ENCODE data around the gene TRAPPC2L.

DNA sequence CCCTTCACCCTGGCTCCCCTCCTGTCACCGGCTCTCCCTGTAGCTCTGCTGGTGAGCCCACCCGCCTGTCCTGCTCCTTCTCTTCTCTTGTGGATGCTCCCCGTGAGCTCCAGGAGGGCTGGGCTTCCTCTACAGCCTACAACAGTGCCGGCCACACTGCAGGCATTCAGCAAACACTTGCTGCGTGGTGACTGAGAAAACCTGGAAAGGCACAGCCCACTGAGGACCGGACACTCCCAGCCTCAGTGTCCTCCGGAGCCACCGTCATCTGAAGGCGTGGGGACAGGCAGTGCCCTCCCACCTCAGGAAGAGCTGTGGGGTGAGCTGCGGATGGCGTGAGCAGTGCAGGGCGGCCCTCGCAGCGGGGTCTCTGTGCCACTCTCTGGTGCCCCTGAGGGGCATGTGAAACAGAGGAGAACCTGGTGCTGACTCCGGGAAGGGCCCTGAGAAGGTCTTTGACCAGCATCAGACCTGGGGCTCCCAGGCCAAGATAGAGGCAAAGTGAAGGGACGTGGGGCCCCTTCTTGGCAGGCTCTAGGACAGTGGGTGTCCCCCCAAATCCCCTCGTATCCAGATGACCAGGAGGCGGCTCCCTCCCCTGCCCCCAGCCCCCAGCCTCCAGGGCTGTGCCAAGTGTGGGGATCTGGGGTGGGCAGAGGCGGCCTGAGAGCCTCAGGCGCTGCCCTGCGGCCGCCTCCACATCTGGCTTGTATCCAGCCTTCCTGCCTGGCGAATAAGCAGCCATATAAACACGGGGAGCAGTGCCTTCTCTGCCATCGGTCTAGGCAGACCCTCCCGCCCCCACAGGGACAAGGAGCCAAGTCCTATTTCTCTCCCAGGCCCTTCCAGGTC, 53.6 kb downstream of the TRAPPC2L start:
- TF ChIP-seq, protein P1, sequence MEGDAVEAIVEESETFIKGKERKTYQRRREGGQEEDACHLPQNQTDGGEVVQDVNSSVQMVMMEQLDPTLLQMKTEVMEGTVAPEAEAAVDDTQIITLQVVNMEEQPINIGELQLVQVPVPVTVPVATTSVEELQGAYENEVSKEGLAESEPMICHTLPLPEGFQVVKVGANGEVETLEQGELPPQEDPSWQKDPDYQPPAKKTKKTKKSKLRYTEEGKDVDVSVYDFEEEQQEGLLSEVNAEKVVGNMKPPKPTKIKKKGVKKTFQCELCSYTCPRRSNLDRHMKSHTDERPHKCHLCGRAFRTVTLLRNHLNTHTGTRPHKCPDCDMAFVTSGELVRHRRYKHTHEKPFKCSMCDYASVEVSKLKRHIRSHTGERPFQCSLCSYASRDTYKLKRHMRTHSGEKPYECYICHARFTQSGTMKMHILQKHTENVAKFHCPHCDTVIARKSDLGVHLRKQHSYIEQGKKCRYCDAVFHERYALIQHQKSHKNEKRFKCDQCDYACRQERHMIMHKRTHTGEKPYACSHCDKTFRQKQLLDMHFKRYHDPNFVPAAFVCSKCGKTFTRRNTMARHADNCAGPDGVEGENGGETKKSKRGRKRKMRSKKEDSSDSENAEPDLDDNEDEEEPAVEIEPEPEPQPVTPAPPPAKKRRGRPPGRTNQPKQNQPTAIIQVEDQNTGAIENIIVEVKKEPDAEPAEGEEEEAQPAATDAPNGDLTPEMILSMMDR (conservative IDR thresholded peaks at IDR 0.05) = no peak
- TF ChIP-seq ZFX (IDR thresholded peaks at IDR 0.05) = no peak

All from C4-2B (cell line).